Measurements from ENCODE around the gene MTF2. TPM values are rescaled to one million over a fixed set of nuclear protein-coding genes. Genes with fewer than 3 reads are reported as not detected.
A peak's percentile ranks its signal among the peaks of the same experiment; 100 is the strongest.

Gene MTF2
- total RNA-seq, 2 donors from 2014 or later: 85.0 to 103 TPM

GRCh38 chr1:93113127-93113526, 34.0 kb downstream of the MTF2 start:
- Histone ChIP-seq H3K9ac (ENCODE audit: extremely low read depth, low read length, poor library complexity, severe bottlenecking) (no peak overlapping the region), H3K27me3 (ENCODE audit: control insufficient read depth, insufficient read depth, low read length, poor library complexity, severe bottlenecking) (no peaks in the 10 kb centered on the region), H3K4me3 (ENCODE audit: low read length) (no peak overlapping the region), H3K27ac (ENCODE audit: low read depth, low read length) (no peak overlapping the region), H3K36me3 (ENCODE audit: control insufficient read depth, insufficient read depth, low read length) (peaks cover 84% of the 10 kb centered on the region), H3K9me3 (ENCODE audit: control insufficient read depth, low read length) (peaks cover 8% of the 10 kb centered on the region), H3K4me1 (ENCODE audit: control insufficient read depth, insufficient read depth, low read length) (no peaks in the 10 kb centered on the region)
- H3K27ac Mint-ChIP-seq: peak overlapping the region; percentile 78
- peaks cover 3% of the 10 kb centered on the region for H3K9me3 Mint-ChIP-seq
- no peaks in the 10 kb centered on the region for H3K27me3 Mint-ChIP-seq (ENCODE audit: insufficient read depth)
- peaks cover 49% of the 10 kb centered on the region for H3K36me3 Mint-ChIP-seq (ENCODE audit: low read depth)
- no peak overlapping the region for H3K4me3 Mint-ChIP-seq
- no peak for DNase-seq
- WGBS, 2 experiments (ENCODE audit: insufficient coverage in 1 of 2, insufficient read length in 1 of 2): 93 to 100% methylated on average over 3 of the region's 3 CpGs
- peaks cover 5% of the 10 kb centered on the region for H3K4me1 Mint-ChIP-seq
- no peak for TF ChIP-seq CTCF (conservative IDR thresholded peaks at IDR 0.05)

GRCh38 chr1:93114391-93114790, 35.3 kb downstream of the MTF2 start:
- Histone ChIP-seq H3K9me3 (ENCODE audit: control insufficient read depth, low read length) (no peaks in the 10 kb centered on the region), H3K4me3 (ENCODE audit: low read length) (no peak overlapping the region), H3K4me1 (ENCODE audit: control insufficient read depth, insufficient read depth, low read length) (no peaks in the 10 kb centered on the region), H3K36me3 (ENCODE audit: control insufficient read depth, insufficient read depth, low read length) (peaks cover 88% of the 10 kb centered on the region), H3K27ac (ENCODE audit: low read depth, low read length) (no peak overlapping the region), H3K9ac (ENCODE audit: extremely low read depth, low read length, poor library complexity, severe bottlenecking) (no peak overlapping the region), H3K27me3 (ENCODE audit: control insufficient read depth, insufficient read depth, low read length, poor library complexity, severe bottlenecking) (no peaks in the 10 kb centered on the region)
- H3K36me3 Mint-ChIP-seq (ENCODE audit: low read depth): peaks cover 51% of the 10 kb centered on the region
- 96 to 100% methylated on average over 2 of the region's 2 CpGs for WGBS, 2 experiments (ENCODE audit: insufficient coverage in 1 of 2, insufficient read length in 1 of 2)
- H3K27me3 Mint-ChIP-seq (ENCODE audit: insufficient read depth): no peaks in the 10 kb centered on the region
- H3K4me3 Mint-ChIP-seq: no peak overlapping the region
- no peak for TF ChIP-seq CTCF (conservative IDR thresholded peaks at IDR 0.05)
- H3K9me3 Mint-ChIP-seq: no peaks in the 10 kb centered on the region
- peaks cover 5% of the 10 kb centered on the region for H3K4me1 Mint-ChIP-seq
- H3K27ac Mint-ChIP-seq: no peak overlapping the region
- no peak for DNase-seq

- no peak overlapping the region for H3K4me3 Mint-ChIP-seq
- H3K27me3 Mint-ChIP-seq (ENCODE audit: insufficient read depth): no peaks in the 10 kb centered on the region
- H3K9me3 Mint-ChIP-seq: no peaks in the 10 kb centered on the region
- no peak overlapping the region for H3K4me3 ChIP-seq (ENCODE audit: low read length)
- H3K27me3 ChIP-seq (ENCODE audit: control insufficient read depth, insufficient read depth, low read length, poor library complexity, severe bottlenecking): no peaks in the 10 kb centered on the region
- no peak for TF ChIP-seq CTCF (conservative IDR thresholded peaks at IDR 0.05)
- H3K4me1 ChIP-seq (ENCODE audit: control insufficient read depth, insufficient read depth, low read length): no peaks in the 10 kb centered on the region
- peak overlapping the region; percentile 36 for H3K27ac Mint-ChIP-seq
- H3K4me1 Mint-ChIP-seq: peaks cover 18% of the 10 kb centered on the region
- no peak overlapping the region for H3K27ac ChIP-seq (ENCODE audit: low read depth, low read length)
- H3K36me3 ChIP-seq (ENCODE audit: control insufficient read depth, insufficient read depth, low read length): peaks cover 80% of the 10 kb centered on the region
- H3K9ac ChIP-seq (ENCODE audit: extremely low read depth, low read length, poor library complexity, severe bottlenecking): no peak overlapping the region
- H3K36me3 Mint-ChIP-seq (ENCODE audit: low read depth): peaks cover 49% of the 10 kb centered on the region
- no peaks in the 10 kb centered on the region for H3K9me3 ChIP-seq (ENCODE audit: control insufficient read depth, low read length)
- no peak for DNase-seq
Observed at GRCh38 chr1:93120614-93121013, 41.5 kb downstream of the MTF2 start.

Measured in endodermal cell (in vitro differentiated cells).